Tongue (tissue), 2 donors: ENCODE results near the gene HES7. TPM values are rescaled to one million over a fixed set of nuclear protein-coding genes. Genes with fewer than 3 reads are reported as not detected.
A peak's percentile ranks its signal among the peaks of the same experiment; 100 is the strongest.
"Not testable (repeated sequence)": the region's sequence is repeated elsewhere in the genome, so short reads cannot be mapped to it uniquely, and the experiment has no call there.

Experiments
- DNase-seq: peaks from one replicate; pipeline ENCODE4 v3.0.0-alpha.2; 2015
- total RNA-seq: library from RNA; depleted of rRNA; stranded (reverse); fragments of >200 nt; gene quantifications from one replicate; pipeline ENCODE4 v1.2.3, GENCODE V29; 2014

The HES7 gene
- total RNA-seq, 1 donor from 2014 or later: not detected

DNA sequence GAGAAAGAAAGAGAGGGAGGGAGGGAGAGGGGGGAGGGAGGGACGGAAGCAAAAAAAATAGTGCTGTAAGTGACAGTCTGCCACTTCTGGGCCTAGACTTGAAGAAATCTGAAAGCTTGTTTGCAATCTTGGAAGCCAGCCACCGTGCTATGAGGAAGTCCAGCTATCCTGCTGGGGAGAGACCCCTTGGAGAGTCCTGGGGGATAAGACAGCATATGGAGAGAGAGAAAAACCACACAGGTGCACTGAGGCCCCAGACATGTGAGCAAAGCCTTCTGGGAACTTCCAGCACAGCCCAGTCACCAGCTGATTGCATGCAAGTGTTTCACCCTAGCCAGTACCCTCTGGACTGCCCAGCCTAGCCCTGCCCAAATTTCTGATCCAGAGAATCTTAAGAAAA is 23.8 kb downstream of the HES7 start:
- DNase-seq: peak; percentile 42

DNA sequence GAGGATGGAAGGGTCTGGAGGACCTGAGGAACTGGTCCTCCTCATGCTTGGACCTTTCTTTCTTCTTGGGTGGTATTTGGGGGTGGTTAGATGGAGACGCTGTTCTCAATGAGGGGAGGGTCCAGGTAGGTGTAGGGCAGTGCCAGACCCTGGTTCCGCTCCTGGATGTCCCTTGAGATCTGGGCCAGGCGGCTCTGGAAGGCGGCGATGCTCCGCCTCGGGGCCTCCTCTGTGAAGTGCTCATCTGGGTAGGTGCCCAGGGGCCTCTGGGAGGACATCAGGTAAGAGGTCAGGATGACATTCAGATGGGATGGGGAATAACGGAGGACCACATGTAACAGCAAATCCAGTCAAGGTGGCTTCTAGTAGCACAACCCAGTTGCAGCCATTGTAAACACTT is 27.4 kb downstream of the HES7 start:
- DNase-seq: no peak

- no peak for DNase-seq
Observed at GRCh38 chr17:8095361-8095760, 28.5 kb downstream of the HES7 start.

DNA sequence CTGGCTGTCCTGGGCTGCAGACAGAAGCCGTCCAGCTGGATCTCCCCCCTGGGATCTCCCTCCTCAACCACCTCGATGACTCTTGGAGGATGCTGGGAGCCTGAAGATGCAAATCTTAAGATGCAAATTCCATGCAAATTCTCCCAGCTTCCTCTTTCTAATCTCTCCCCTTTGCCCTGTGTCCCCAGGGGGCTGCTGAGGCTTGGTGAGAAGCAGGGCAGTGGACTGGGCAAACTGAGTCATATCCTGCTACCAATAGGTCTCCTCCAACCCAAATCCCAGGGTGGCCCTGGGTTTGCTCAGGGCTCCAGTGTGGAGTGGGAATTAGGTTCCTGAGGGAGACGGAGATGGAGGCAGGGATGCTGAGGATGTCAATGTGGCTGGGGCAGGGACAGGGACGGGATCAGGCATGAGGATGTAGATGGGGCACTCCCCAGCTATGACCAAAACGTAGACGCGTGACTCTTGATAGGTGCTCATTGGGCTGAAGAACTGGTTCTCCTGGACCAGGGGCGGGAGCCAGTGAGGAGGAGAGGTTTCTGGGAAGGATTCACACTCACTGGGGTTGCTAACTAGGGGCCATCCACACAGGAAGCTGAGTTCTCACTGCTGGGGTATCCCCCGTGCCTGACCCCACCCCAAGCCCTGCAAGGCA is 32.7 kb downstream of the HES7 start:
- no peak for DNase-seq

DNA sequence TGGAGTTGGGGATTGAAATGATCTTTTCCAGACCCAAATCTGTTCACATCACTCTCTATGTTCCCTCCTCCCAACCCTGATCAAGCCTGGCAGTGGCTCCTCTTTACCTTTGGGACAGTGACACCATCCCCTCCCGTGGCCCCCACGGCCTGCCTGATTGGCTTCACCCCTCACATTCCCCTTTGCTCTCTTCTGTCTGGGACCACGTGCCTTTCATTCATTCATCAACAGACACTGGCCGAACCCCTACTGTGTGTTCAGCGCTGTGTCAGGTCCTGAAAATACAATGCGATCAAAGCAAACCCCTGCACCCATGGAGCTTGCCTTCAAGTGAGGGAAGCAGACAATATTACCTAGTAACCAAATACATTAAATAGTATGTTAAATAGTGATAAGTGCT is 34.2 kb downstream of the HES7 start:
- DNase-seq: no peak

GRCh38 chr17:8087952-8088230 is 36.0 kb downstream of the HES7 start:
- DNase-seq: no peak

- no peak for DNase-seq
Observed at GRCh38 chr17:8087075-8087951, 36.6 kb downstream of the HES7 start, which contains the start of gene ALOX12B. ALOX12B (minus strand) TSS chr17:8087716; CDS start chr17:8087442, 274 bp downstream.

GRCh38 chr17:8084250-8084649 is 39.7 kb downstream of the HES7 start:
- DNase-seq: no peak

DNA sequence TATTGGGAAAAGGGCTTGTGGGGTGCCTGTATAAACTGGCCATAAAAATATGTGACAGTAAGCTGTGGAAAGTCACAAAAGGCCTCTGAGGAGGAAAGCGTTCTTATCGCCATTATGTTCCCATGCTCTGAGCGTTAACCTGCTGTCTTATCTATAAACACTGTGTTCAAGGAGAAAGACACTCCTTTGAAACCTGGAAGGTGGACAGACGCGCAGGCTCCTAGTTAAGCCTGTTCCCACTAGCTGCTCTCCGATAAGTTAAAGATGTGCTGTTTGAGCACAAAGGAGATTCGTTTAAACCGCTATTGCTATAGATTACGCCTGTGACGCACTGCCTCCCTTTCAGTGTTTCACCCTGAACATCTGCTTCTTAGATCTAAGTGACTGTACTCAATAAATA is 41.6 kb downstream of the HES7 start:
- no peak for DNase-seq

- DNase-seq: no peak
Observed at GRCh38 chr17:8081876-8082275, 42.0 kb downstream of the HES7 start.

GRCh38 chr17:8080799-8081219 is 43.1 kb downstream of the HES7 start:
- DNase-seq: no peak

DNA sequence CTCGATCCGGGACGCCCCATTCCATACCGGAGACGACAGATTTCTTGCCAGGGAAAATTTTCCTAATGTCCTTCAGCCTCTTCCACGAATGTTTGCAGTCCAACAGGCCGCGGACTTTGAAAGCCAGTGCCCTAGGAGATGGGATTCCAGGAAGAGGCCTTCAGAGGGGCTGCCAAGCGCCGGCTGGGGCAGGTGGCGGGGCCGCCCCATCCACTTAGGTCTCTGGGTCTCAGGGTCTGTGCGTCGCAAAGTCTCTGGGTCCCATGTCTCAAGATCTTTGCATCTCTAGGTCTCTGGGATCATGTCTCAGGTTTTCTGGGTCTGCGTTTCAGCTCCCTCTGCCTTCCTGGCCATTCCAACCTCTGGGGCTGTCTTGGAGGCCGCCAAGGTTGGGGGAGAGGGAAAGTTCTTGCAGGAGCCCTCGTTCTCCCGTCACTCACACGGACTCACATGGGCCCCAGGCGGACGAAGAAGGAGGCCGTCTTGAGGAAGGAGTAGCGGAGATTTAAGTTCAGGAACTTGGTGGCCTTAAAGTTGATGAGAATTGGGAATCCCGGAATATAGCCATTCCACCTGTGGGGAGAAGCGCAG is 43.6 kb downstream of the HES7 start:
- DNase-seq: no peak

DNA sequence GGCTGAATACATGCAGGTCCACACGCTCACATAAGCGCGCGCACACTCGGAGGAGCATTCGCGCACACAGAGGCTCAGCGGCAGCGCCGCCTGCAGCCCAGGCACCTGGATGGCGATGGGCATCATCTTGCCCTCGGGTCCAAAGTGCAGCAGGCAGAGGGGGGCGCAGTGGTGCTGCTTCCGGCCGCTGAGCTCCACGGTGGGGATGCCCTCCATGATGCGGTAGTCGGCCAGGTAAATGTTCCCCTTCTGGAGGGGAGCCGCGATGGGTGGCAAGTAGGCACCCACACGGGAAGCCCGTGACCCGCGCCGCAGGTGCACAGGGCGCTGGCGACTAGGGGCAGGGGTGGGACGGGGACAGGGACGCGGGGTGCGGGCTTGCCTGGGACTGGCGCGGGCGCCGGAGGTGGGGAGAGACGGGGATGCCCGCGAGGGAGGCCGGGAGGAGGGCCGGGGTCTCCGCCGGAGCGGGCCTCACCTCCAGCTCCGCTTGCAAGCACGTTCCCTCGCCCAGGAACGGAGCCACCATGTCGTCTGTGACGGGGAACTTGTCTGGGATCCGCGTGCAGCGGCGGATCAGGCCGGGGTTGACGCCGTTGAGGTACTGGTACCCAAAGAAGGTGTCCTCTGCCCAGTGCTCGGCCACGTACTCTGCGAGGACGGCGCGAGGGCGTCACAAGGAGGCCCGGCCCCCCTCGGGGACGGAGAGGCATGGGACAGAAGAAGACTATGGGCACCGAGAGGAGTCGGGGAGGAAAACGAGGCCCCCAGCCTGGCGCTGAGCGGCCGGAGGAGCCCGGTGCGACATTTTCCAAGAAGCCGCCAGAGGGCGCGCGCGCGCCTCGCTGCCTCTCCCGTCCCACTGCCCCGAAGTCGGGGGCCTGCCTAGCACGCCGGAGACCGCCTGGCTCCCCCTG is 44.4 kb downstream of the HES7 start:
- peak; percentile 82 for DNase-seq

- DNase-seq: not testable (repeated sequence)
Observed at GRCh38 chr17:8077939-8078338, 46.0 kb downstream of the HES7 start.

GRCh38 chr17:8076502-8077266 is 47.2 kb downstream of the HES7 start:
- no peak for DNase-seq

- DNase-seq: no peak
Observed at GRCh38 chr17:8075574-8076342, 48.1 kb downstream of the HES7 start.

DNA sequence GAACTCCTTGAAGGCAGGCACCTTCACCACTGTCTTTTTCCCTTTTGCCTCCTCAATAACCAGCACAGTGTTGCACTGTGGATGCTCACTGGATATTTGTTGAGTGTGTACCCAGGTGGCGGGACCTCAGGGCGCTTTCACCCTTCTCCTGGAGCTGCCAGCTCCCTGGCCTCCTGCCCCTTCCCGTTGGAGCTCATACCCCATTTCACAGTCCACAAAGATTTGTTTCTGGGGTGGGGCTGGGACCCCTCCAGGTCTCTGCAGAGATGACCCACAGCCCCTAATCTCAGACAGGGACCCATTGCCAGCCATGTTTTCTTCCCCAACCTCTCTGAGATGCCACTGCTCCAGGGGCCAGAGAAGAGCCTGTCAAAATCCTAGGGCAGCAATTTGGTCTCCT is 48.8 kb downstream of the HES7 start:
- DNase-seq: no peak

- DNase-seq: no peak
Observed at GRCh38 chr17:8074554-8074953, 49.4 kb downstream of the HES7 start.

DNA sequence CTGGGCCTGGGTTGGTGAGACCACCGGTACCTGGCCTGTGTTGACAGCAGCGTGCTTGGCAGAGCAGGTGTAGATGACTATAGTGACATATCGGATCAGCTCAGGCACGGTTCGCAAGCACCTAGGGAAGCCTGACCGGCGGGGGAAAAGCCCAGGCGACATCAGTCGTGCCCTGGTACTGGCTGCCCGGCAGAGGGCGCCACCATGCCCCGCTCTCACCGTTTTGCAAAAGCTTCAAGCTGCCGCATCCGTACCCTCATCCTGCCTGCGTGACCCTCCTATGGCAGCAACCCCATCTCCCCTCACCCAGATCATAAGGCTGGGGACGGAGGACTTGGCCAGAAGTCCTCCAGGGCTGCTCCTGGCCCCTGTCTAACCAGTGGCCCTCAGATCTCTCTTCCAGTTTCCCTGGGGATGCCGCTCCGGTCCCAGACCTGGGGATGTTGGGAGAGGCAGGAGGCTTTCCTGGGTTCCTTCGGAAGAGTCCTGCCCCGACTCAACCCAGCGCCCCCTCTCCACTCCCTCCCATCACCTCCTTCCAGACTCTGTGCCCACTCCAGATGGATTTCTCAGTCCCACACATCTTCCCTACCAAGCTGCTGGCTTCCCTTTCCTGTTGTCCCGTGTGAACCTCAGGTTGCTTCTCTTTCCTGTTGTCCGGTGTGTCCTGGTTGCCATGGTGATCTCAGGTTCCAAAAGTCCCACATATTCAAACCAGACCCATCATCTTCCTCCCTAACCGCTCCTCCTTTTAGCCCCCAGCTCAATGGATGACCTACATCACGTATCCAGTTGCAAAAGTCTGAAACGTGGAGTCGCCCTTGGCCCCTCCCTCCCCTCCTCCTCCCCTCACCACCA is 50.0 kb downstream of the HES7 start:
- peak; percentile 69 for DNase-seq
